ENCODE results near the gene U2AF2.

- no peak for TF ChIP-seq CTCF (conservative IDR thresholded peaks at IDR 0.05; ENCODE audit: low read depth, low read length)
- TF ChIP-seq EZH2 (IDR thresholded peaks at IDR 0.05; ENCODE audit: borderline replicate concordance, low read depth, low read length, poor library complexity, severe bottlenecking) = no peak
Measured at GRCh38 chr19:55613396-55613795, 41.4 kb upstream of the U2AF2 start.
